HL-60 (cell line): Measurements from ENCODE around the gene FBXO34.

Source experiments
- DNase-seq, 2 experiments: peaks; one replicate each; pipeline ENCODE4 v3.0.0-alpha.2; 2010 to 2020; ENCODE audit warnings: low read depth in 1 of 2, low spot score in 1 of 2
- H3K27ac ChIP-seq: fragments of 250-450 bp; sonication (Bioruptor Pico); replicated peaks from 2 replicates; pipeline ENCODE4 v1.5.1; 2020; ENCODE audit warnings: mild to moderate bottlenecking, moderate library complexity
- H3K27me3 ChIP-seq: fragments of 250-450 bp; sonication (Bioruptor Pico); 2 replicates; pipeline ENCODE4 v1.5.1; 2021; ENCODE audit warnings: mild to moderate bottlenecking, moderate library complexity; ENCODE audit not compliant: insufficient read depth, poor library complexity, severe bottlenecking
- H3K4me3 ChIP-seq: replicated peaks from 2 replicates; pipeline ENCODE4 v1.5.1; 2011; ENCODE audit warnings: mild to moderate bottlenecking, control low read depth, low read length; ENCODE audit not compliant: insufficient read depth
- GABPA ChIP-seq: IDR thresholded peaks from 2 replicates; pipeline ENCODE4 v1.6.1; 2012; ENCODE audit warnings: low read depth
- POLR2AphosphoS5 ChIP-seq: IDR thresholded peaks from 2 replicates; pipeline ENCODE4 v1.6.1; 2012; ENCODE audit warnings: low read depth
- SPI1 ChIP-seq: IDR thresholded peaks from 2 replicates; pipeline ENCODE4 v1.6.1; 2012; ENCODE audit warnings: low read depth, mild to moderate bottlenecking, borderline replicate concordance
- TF ChIP-seq, protein P1 (sequence below): IDR thresholded peaks from 2 replicates; pipeline ENCODE4 v1.6.1; 2012; ENCODE audit warnings: low read depth; ENCODE audit not compliant: insufficient replicate concordance
- TF ChIP-seq, protein P2 (sequence below): IDR thresholded peaks from one replicate; pipeline ENCODE4 v1.5.1; 2011; ENCODE audit warnings: low read length, control low read depth, inconsistent platforms; ENCODE audit not compliant: insufficient read depth

The FBXO34 gene

DNA sequence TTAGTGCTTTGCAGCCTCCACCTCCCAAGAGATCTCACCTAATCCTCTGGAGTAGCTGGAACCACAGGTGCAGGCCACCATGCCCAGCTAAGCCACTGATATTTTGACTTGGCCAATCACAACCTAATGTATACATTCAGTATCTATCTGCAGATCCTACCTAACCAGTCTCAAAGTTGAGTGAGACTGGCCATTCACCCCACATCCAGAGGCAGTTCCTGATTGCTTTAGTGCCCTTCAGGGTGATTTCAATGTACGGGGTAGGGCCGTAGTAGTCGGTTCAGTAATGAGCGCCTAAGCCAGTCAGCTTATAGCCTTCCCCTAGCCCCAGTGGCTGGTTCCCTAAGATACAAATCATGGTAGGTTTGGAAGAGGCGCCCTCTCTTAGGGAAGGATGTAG is 27.4 kb upstream of the FBXO34 start:
- TF ChIP-seq GABPA (no peak), SPI1 (no peak), POLR2AphosphoS5 (no peak)
- TF ChIP-seq, protein P1, sequence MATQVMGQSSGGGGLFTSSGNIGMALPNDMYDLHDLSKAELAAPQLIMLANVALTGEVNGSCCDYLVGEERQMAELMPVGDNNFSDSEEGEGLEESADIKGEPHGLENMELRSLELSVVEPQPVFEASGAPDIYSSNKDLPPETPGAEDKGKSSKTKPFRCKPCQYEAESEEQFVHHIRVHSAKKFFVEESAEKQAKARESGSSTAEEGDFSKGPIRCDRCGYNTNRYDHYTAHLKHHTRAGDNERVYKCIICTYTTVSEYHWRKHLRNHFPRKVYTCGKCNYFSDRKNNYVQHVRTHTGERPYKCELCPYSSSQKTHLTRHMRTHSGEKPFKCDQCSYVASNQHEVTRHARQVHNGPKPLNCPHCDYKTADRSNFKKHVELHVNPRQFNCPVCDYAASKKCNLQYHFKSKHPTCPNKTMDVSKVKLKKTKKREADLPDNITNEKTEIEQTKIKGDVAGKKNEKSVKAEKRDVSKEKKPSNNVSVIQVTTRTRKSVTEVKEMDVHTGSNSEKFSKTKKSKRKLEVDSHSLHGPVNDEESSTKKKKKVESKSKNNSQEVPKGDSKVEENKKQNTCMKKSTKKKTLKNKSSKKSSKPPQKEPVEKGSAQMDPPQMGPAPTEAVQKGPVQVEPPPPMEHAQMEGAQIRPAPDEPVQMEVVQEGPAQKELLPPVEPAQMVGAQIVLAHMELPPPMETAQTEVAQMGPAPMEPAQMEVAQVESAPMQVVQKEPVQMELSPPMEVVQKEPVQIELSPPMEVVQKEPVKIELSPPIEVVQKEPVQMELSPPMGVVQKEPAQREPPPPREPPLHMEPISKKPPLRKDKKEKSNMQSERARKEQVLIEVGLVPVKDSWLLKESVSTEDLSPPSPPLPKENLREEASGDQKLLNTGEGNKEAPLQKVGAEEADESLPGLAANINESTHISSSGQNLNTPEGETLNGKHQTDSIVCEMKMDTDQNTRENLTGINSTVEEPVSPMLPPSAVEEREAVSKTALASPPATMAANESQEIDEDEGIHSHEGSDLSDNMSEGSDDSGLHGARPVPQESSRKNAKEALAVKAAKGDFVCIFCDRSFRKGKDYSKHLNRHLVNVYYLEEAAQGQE: no peak
- TF ChIP-seq, protein P2, sequence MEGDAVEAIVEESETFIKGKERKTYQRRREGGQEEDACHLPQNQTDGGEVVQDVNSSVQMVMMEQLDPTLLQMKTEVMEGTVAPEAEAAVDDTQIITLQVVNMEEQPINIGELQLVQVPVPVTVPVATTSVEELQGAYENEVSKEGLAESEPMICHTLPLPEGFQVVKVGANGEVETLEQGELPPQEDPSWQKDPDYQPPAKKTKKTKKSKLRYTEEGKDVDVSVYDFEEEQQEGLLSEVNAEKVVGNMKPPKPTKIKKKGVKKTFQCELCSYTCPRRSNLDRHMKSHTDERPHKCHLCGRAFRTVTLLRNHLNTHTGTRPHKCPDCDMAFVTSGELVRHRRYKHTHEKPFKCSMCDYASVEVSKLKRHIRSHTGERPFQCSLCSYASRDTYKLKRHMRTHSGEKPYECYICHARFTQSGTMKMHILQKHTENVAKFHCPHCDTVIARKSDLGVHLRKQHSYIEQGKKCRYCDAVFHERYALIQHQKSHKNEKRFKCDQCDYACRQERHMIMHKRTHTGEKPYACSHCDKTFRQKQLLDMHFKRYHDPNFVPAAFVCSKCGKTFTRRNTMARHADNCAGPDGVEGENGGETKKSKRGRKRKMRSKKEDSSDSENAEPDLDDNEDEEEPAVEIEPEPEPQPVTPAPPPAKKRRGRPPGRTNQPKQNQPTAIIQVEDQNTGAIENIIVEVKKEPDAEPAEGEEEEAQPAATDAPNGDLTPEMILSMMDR: no peak
- Histone ChIP-seq H3K27me3 (no peaks in the 10 kb centered on the region), H3K27ac (no peak overlapping the region), H3K4me3 (no peak overlapping the region)
- DNase-seq: no peak

DNA sequence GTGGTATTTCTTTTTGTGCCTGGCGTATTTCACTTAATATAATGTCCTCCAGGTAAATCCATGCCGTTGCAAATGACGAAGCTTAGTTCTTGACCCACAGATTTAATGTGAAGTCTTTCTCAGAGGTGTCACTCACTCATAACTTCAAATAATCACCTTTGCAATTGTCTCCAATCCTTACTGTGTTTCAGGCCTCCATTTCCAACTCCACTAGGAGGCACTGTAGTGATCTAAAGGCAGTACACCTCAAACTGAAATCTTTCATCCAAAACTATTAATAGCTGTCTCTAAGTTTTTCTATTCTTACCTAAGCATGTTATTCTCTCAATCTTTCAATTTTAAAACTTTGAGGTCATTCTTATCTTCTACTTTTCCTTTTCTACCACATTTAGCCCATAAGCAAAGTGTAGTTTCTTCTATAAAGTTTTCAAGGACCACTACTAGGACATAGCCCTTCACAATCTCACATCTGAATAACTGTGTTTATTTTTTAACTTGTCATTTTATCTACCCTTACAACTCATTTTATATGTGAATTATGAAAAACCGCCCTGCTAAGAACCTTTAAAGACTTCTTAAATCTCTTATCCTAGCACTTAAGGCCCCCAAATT is 25.5 kb upstream of the FBXO34 start:
- H3K4me3 ChIP-seq: no peak overlapping the region
- TF ChIP-seq, protein P2: peak; percentile 61
- no peak for TF ChIP-seq POLR2AphosphoS5
- TF ChIP-seq GABPA: no peak
- no peaks in the 10 kb centered on the region for H3K27me3 ChIP-seq
- no peak overlapping the region for H3K27ac ChIP-seq
- peak in 1 of 2 experiments; percentile 26 for DNase-seq

DNA sequence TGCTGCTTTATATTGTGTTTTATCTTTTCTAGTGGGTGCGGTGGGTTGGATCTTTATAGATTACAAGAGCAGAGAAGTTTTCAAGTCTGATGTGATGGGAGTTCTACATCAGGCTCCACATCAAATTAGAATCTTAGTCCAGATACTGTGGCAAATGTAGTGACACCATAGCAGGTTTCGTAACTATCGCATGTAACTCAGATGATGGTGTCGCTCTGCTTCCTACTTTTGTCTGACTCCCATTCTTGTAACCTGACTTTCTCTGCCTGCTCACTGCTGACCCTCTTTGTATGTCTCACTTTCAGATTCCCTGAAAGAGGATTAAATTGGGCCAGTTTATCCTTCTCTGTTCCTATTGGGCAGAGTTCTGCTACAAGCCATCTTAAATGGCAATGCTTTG is 22.8 kb upstream of the FBXO34 start:
- Histone ChIP-seq H3K4me3 (no peak overlapping the region), H3K27ac (no peak overlapping the region), H3K27me3 (no peaks in the 10 kb centered on the region)
- TF ChIP-seq GABPA: no peak
- TF ChIP-seq SPI1: no peak
- no peak for TF ChIP-seq POLR2AphosphoS5
- TF ChIP-seq, protein P2: no peak
- TF ChIP-seq, protein P1: no peak
- DNase-seq: peak in 1 of 2 experiments; percentile 32

DNA sequence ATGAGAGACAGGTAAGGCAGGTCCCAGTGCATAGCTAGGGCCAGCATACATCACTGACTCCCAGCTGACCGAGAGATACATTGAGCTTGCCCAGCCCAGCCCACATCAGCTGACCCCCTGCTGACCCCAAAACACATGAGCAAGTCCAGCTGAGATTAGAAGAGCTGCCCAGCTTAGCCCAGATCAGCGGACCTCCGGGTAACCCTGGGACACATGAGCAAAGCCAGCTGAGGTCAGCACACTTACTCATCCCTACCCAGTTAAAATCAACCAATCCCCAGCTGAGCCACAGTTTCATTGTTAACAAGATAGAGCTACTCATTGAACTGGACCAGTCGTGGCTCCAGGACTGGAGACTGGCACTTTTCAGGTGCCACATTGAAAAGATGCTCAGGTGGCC is 21.8 kb upstream of the FBXO34 start:
- H3K27me3 ChIP-seq: no peaks in the 10 kb centered on the region
- no peak overlapping the region for H3K27ac ChIP-seq
- H3K4me3 ChIP-seq: no peak overlapping the region
- DNase-seq: no peak
- TF ChIP-seq POLR2AphosphoS5: no peak
- TF ChIP-seq, protein P2: no peak
- TF ChIP-seq SPI1: no peak
- no peak for TF ChIP-seq GABPA
- TF ChIP-seq, protein P1: no peak
